Raji (cell line): Measurements from ENCODE around the gene SRRD.

Source experiments
- POLR2A ChIP-seq: IDR thresholded peaks from 2 replicates; pipeline ENCODE4 v1.6.1; 2011; ENCODE audit warnings: low read depth, low read length, control low read depth; ENCODE audit not compliant: insufficient read depth

Gene SRRD

GRCh38 chr22:26489447-26490036, 5.9 kb downstream of the SRRD start:
- no peak for TF ChIP-seq POLR2A

GRCh38 chr22:26492220-26492619, 8.5 kb downstream of the SRRD start:
- no peak for TF ChIP-seq POLR2A

GRCh38 chr22:26494506-26494905, 10.8 kb downstream of the SRRD start:
- TF ChIP-seq POLR2A: no peak

GRCh38 chr22:26496456-26496855, 12.8 kb downstream of the SRRD start:
- TF ChIP-seq POLR2A: no peak

- no peak for TF ChIP-seq POLR2A
These were observed 15.6 kb downstream of the SRRD start for GRCh38 chr22:26499188-26499703.

GRCh38 chr22:26501996-26502395, 18.3 kb downstream of the SRRD start:
- no peak for TF ChIP-seq POLR2A

GRCh38 chr22:26502688-26503561, 19.2 kb downstream of the SRRD start:
- 0 out of 2 replicates have a peak, but pooled peaks have one; percentile 30 for TF ChIP-seq POLR2A

- no peak for TF ChIP-seq POLR2A
These were observed 20.1 kb downstream of the SRRD start for GRCh38 chr22:26503758-26504157.

GRCh38 chr22:26508148-26508547, 24.5 kb downstream of the SRRD start:
- TF ChIP-seq POLR2A: no peak

GRCh38 chr22:26512149-26512793, 28.6 kb downstream of the SRRD start, which contains the start of gene TFIP11:
TFIP11 (minus strand) TSS chr22:26512473; CDS start chr22:26510272, 2,201 bp downstream.
- TF ChIP-seq POLR2A: peak; percentile 84

- TF ChIP-seq POLR2A: no peak
These were observed 30.2 kb downstream of the SRRD start for GRCh38 chr22:26513838-26514237.

- TF ChIP-seq POLR2A: no peak
These were observed 30.9 kb downstream of the SRRD start for GRCh38 chr22:26514419-26515161.

GRCh38 chr22:26515931-26516330, 32.3 kb downstream of the SRRD start:
- TF ChIP-seq POLR2A: no peak

GRCh38 chr22:26516503-26516902, 32.8 kb downstream of the SRRD start:
- TF ChIP-seq POLR2A: no peak

- TF ChIP-seq POLR2A: no peak
These were observed 33.8 kb downstream of the SRRD start for GRCh38 chr22:26517429-26517828.

GRCh38 chr22:26522012-26522411, 38.3 kb downstream of the SRRD start:
- no peak for TF ChIP-seq POLR2A

- TF ChIP-seq POLR2A: no peak
These were observed 38.9 kb downstream of the SRRD start for GRCh38 chr22:26522592-26522991.
